Stimulated activated CD8-positive, alpha-beta memory T cell treated with anti-CD3 and anti-CD28 coated beads, Interleukin-15, amount 100 ng/mL, for 24 hours (primary cell): Measurements from ENCODE around the gene LAMA1.

Experiments used
- DNase-seq: peaks from one replicate; pipeline ENCODE4 v3.0.0-alpha.2; 2020; ENCODE audit warnings: low read depth

LAMA1 gene

GRCh38 chr18:7105268-7105667 lies 12.3 kb downstream of the LAMA1 start:
- DNase-seq = no peak

GRCh38 chr18:7104649-7105048 lies 12.9 kb downstream of the LAMA1 start:
- DNase-seq = no peak

GRCh38 chr18:7102131-7102530 lies 15.5 kb downstream of the LAMA1 start:
- DNase-seq = no peak

GRCh38 chr18:7096838-7097237 lies 20.8 kb downstream of the LAMA1 start:
- DNase-seq = no peak

GRCh38 chr18:7094427-7094826 lies 23.2 kb downstream of the LAMA1 start:
- no peak for DNase-seq

- no peak for DNase-seq
Observed at GRCh38 chr18:7090771-7091170, 26.8 kb downstream of the LAMA1 start.

GRCh38 chr18:7089369-7089768 lies 28.2 kb downstream of the LAMA1 start:
- DNase-seq = no peak

GRCh38 chr18:7084080-7085065 lies 33.2 kb downstream of the LAMA1 start:
- DNase-seq = no peak

- no peak for DNase-seq
Observed at GRCh38 chr18:7082671-7083070, 34.9 kb downstream of the LAMA1 start.

- no peak for DNase-seq
Observed at GRCh38 chr18:7079231-7079630, 38.4 kb downstream of the LAMA1 start.

GRCh38 chr18:7072593-7072992 lies 45.0 kb downstream of the LAMA1 start:
- no peak for DNase-seq

- no peak for DNase-seq
Observed at GRCh38 chr18:7071600-7071999, 46.0 kb downstream of the LAMA1 start.

GRCh38 chr18:7070466-7070865 lies 47.1 kb downstream of the LAMA1 start:
- no peak for DNase-seq

- no peak for DNase-seq
Observed at GRCh38 chr18:7068871-7069590, 48.6 kb downstream of the LAMA1 start.

- no peak for DNase-seq
Observed at GRCh38 chr18:7066965-7067555, 50.5 kb downstream of the LAMA1 start.

- DNase-seq = no peak
Observed at GRCh38 chr18:7065736-7066135, 51.9 kb downstream of the LAMA1 start.

- DNase-seq = no peak
Observed at GRCh38 chr18:7064346-7064745, 53.3 kb downstream of the LAMA1 start.

GRCh38 chr18:7062811-7063210 lies 54.8 kb downstream of the LAMA1 start:
- no peak for DNase-seq

- DNase-seq = no peak
Observed at GRCh38 chr18:7062236-7062635, 55.4 kb downstream of the LAMA1 start.

GRCh38 chr18:7059276-7059675 lies 58.3 kb downstream of the LAMA1 start:
- DNase-seq = no peak

- DNase-seq = no peak
Observed at GRCh38 chr18:7056026-7056425, 61.6 kb downstream of the LAMA1 start.

GRCh38 chr18:7049951-7050350 lies 67.6 kb downstream of the LAMA1 start:
- no peak for DNase-seq

- DNase-seq = no peak
Observed at GRCh38 chr18:7048081-7048480, 69.5 kb downstream of the LAMA1 start.
